Body of pancreas (tissue), 4 donors: Measurements from ENCODE around the gene TNFRSF18. TPM values are rescaled to one million over a fixed set of nuclear protein-coding genes. Genes with fewer than 3 reads are reported as not detected.

Experiments
- ATAC-seq: fragments of 150-250 bp; one replicate; pipeline ENCODE4 v1.9.1; 2016
- DNase-seq, 4 donors: peaks; one replicate each; pipeline ENCODE4 v3.0.0-alpha.2; 2019
- H3K27ac ChIP-seq, 4 donors: fragments of 200-600 bp; sonication (generic); 1 replicate in 3 of 4; 2 replicates in 1 of 4; pipeline versions ENCODE4 v1.5.1 to v1.6.1; 2016 to 2019; ENCODE audit warnings: mild to moderate bottlenecking in 1 of 4, mixed read lengths in 1 of 4, moderate library complexity in 1 of 4
- H3K27me3 ChIP-seq, 2 donors: fragments of 200-600 bp; sonication (generic); one replicate each; pipeline ENCODE4 v1.6.0; 2016; ENCODE audit warnings: mild to moderate bottlenecking in 1 of 2
- H3K36me3 ChIP-seq, 2 donors: fragments of 200-600 bp; sonication (generic); replicated peaks in 1 of 2; 2 replicates each; pipeline ENCODE4 v1.5.1; 2016; ENCODE audit warnings: low read depth in 2 of 2; ENCODE audit not compliant: insufficient read depth in 1 of 2
- H3K4me1 ChIP-seq: fragments of 200-600 bp; sonication (generic); one replicate; pipeline ENCODE4 v1.6.0; 2016
- H3K4me3 ChIP-seq, 2 donors: fragments of 200-600 bp; sonication (generic); 1 replicate in 1 of 2; 2 replicates in 1 of 2; pipeline ENCODE4 v1.5.1; 2016 to 2019
- H3K9me3 ChIP-seq, 3 donors: fragments of 200-600 bp; sonication (generic); 1 replicate in 2 of 3; 2 replicates in 1 of 3; pipeline ENCODE4 v1.5.1; 2016
- POLR2A ChIP-seq, 3 donors: fragments of 450-650 bp; IDR thresholded peaks; one replicate each; pipeline ENCODE4 v1.6.1; 2016; ENCODE audit warnings: antibody characterized with exemption in 3 of 3, mild to moderate bottlenecking in 2 of 3
- WGBS, 2 donors: methylation state at CpG; one replicate each; pipeline ENCODE4 v1.1.5; 2017; 5-methylcytosine and 5-hydroxymethylcytosine counted together
- intact Hi-C: fragments of 100-400 bp; cut with DNase I; formaldehyde crosslinking; loops from one replicate; pipeline ENCODE4 v1.15.1; 2023
- total RNA-seq, 2 donors: library from RNA; depleted of rRNA; stranded (reverse); fragments of >200 nt; gene quantifications; one replicate each; pipeline ENCODE4 v1.1.0, GENCODE V29; 2016
- TF ChIP-seq, protein P1 (sequence below), 7 experiments: fragments of 450-650 bp in 4 of 7; fragments of 200-600 bp in 3 of 7; sonication (generic) in 3 of 7; IDR thresholded peaks; one replicate each; pipeline ENCODE4 v1.5.1; 2016 to 2019; ENCODE audit warnings: antibody characterized with exemption in 7 of 7

TNFRSF18 gene
- total RNA-seq, 2 donors from 2014 or later = not detected

DNA sequence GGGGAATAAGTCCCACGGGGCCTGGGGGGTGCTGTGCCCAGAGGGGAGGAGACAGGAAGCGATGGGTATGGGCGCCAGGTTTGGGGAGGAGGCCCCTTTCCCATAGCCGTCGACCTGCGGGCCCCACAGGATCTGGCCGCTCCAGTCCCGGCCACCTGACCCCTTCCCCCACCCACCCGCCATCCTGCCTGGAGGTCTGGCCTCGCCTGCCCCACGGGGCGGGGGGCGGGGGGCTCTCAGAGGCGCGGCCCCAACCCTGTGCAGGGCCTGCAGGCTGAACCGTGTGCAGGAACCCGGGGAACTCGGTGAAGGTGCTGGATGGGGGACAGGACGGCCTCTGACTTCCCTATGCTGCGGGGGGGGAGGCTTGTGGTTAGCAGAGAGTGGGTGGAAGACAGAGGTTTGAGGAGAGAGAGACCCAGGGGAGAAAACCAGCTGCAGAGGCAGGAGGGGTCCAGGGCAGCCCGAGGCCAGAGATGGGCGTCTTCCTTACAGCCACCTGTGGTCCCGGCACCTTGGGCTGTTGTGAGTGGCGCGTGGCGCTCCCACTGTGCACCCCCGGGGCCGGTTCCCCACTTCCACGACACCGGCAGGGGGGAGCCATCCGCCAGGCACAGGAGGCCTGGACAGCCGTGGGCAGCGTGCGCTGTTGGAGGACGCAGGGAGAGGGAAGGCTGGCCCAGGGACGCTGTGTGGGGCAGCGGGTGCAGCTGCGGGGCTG lies 2.5 kb upstream of the TNFRSF18 start:
- Histone ChIP-seq H3K9me3 (no peaks in the 10 kb centered on the region), H3K4me1 (peaks cover 15% of the 10 kb centered on the region), H3K27me3 (peaks cover 0 to 15% of the 10 kb centered on the region in 2 donors), H3K36me3 (no peaks in the 10 kb centered on the region), H3K27ac (no peak overlapping the region), H3K4me3 (no peak overlapping the region)
- TF ChIP-seq, protein P1, sequence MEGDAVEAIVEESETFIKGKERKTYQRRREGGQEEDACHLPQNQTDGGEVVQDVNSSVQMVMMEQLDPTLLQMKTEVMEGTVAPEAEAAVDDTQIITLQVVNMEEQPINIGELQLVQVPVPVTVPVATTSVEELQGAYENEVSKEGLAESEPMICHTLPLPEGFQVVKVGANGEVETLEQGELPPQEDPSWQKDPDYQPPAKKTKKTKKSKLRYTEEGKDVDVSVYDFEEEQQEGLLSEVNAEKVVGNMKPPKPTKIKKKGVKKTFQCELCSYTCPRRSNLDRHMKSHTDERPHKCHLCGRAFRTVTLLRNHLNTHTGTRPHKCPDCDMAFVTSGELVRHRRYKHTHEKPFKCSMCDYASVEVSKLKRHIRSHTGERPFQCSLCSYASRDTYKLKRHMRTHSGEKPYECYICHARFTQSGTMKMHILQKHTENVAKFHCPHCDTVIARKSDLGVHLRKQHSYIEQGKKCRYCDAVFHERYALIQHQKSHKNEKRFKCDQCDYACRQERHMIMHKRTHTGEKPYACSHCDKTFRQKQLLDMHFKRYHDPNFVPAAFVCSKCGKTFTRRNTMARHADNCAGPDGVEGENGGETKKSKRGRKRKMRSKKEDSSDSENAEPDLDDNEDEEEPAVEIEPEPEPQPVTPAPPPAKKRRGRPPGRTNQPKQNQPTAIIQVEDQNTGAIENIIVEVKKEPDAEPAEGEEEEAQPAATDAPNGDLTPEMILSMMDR (IDR thresholded peaks at IDR 0.05) = no peak
- TF ChIP-seq POLR2A (IDR thresholded peaks at IDR 0.05) = no peak
- intact Hi-C loops = no loop called here
- WGBS, 2 donors = 61 to 72% methylated on average over 31 to 37 of the region's 38 CpGs
- DNase-seq (no peak), ATAC-seq (no peak)

DNA sequence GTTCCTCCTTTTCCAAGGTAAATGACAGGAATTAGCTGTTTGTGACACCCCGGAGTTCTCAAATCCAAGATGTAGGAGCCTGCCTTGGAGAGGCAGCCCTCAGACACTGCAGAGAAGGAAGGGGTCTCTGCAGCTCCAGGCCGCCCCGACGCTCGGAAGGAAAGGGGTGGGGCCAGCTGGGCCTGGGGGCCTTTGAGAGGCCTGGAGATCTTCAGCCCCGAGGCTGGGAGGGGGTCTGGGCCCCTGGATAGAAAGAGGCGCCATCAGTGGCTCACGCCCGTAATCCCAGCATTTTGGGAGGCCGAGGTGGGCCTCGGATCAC lies 1.1 kb upstream of the TNFRSF18 start:
- Histone ChIP-seq H3K27ac (no peak overlapping the region), H3K27me3 (peaks cover 0 to 15% of the 10 kb centered on the region in 2 donors), H3K4me1 (peaks cover 15% of the 10 kb centered on the region), H3K9me3 (no peaks in the 10 kb centered on the region), H3K36me3 (no peaks in the 10 kb centered on the region), H3K4me3 (no peak overlapping the region)
- ATAC-seq (no peak), DNase-seq (no peak)
- intact Hi-C loops = no loop called here
- WGBS, 2 donors = 51 to 78% methylated on average over 10 to 11 of the region's 11 CpGs
- no peak for TF ChIP-seq POLR2A (IDR thresholded peaks at IDR 0.05)
- TF ChIP-seq, protein P1 (IDR thresholded peaks at IDR 0.05) = no peak

DNA sequence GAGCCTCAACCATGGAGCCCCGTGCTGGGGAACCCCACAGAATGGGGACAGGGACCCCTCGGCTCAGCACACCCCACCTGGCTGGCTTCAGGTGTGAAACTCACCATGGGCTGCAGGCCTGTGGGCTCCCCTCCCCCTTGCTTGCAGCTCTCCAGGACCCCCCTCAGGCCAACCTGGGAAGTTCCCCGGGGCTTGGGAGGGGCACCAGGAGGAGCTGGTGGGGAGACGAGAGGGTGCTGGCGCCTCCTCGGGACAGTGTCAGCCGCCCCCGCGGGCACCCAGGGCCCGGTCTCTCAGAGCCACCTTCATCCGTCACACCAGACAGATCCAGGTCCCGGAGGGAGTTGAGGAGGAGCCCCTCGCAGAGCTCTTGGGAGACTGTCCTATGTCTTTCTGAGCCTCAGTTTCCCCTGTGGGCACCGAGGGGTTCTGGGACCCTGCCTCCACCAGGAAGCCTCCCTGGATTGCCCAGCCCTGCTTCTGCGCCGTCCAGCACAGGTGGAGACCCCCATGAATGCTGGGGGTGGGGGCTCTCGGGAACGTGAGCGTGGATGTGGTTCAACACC lies 657 bp upstream of the TNFRSF18 start:
- Histone ChIP-seq H3K9me3 (no peaks in the 10 kb centered on the region), H3K36me3 (no peaks in the 10 kb centered on the region), H3K27ac (no peak overlapping the region), H3K27me3 (peaks cover 0 to 15% of the 10 kb centered on the region in 2 donors), H3K4me3 (no peak overlapping the region), H3K4me1 (peaks cover 15% of the 10 kb centered on the region)
- ATAC-seq (no peak), DNase-seq (no peak)
- WGBS, 2 donors = 34 to 65% methylated on average over 5 to 17 of the region's 19 CpGs
- intact Hi-C loops = no loop called here
- TF ChIP-seq POLR2A (IDR thresholded peaks at IDR 0.05) = no peak
- TF ChIP-seq, protein P1 (IDR thresholded peaks at IDR 0.05) = no peak

DNA sequence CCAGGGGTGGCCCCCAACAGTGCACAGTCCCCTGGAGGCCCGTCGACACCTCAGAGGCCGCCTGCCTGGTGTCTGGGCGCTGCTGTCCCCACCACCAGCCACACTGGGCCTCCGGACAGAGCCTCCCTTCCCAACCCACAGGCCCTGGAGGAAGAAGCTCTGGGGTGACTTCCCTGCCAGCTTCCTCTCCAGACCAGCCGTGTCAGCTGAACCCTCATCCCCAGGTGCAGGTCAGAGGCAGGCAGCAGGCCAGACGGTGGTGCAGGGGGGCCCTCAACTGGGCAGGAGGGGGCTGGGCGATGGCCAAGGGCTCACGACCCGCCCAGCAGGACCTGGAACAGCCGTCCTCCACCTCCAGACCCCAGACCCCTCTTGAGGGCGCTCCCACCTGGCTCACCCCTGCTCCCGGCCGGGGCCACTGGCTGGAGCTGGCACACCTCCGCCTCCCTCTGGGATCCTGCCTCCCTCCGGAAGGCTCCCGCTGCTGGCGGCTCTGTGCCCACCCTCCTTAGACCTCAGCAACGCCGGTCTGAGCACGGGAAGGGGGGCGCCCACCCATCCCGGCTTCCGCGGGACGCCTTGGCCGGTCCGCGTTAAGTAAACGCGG lies 520 bp downstream of the TNFRSF18 start:
- Histone ChIP-seq H3K36me3 (no peaks in the 10 kb centered on the region), H3K4me1 (peaks cover 23% of the 10 kb centered on the region), H3K27me3 (peaks cover 0 to 22% of the 10 kb centered on the region in 2 donors), H3K9me3 (no peaks in the 10 kb centered on the region), H3K27ac (no peak overlapping the region), H3K4me3 (no peak overlapping the region)
- ATAC-seq (no peak), DNase-seq (no peak)
- intact Hi-C loops = no loop called here
- no peak for TF ChIP-seq POLR2A (IDR thresholded peaks at IDR 0.05)
- TF ChIP-seq, protein P1 (IDR thresholded peaks at IDR 0.05) = no peak
- 20 to 29% methylated on average over 5 to 30 of the region's 31 CpGs for WGBS, 2 donors
